Endothelial cell of umbilical vein (primary cell): ENCODE measurements around the gene RXFP1. TPM values are rescaled to one million over a fixed set of nuclear protein-coding genes. Genes with fewer than 3 reads are reported as not detected.
A peak's percentile ranks its signal among the peaks of the same experiment; 100 is the strongest.

Source experiments
- BruUV-seq: library from RNA; stranded (reverse); fragments of 400-500 nt; replicated peaks from 2 replicates; lab custom pipeline; 2021; lab: Mats Ljungman, UMichigan
- CTCF ChIA-PET: fragments of 300-600, 350-600 bp; sonication (Branson Sonifier 250); formaldehyde crosslinking; loops from one replicate; lab custom pipeline; 2021; ENCODE audit warnings: antibody characterized with exemption, inconsistent platforms; lab: Charles Lee
- POLR2A ChIA-PET: fragments of 300-600, 350-600 bp; sonication (Branson Sonifier 250); formaldehyde crosslinking; loops from one replicate; lab custom pipeline; 2021; ENCODE audit warnings: antibody characterized with exemption, inconsistent platforms; lab: Charles Lee
- DNase-seq: peaks from one replicate; pipeline ENCODE4 v3.0.0-alpha.2; 2011; ENCODE audit warnings: low read depth, low spot score
- FAIRE-seq: peaks from 2 replicates; lab custom pipeline; 2011; peaks lifted over from hg19 to GRCh38; lab: Jason Lieb, UNC
- H2AFZ ChIP-seq: 2 replicates; pipeline ENCODE4 v1.6.0; 2012; ENCODE audit warnings: low read depth, low read length, control low read depth, inconsistent platforms
- H3K27ac ChIP-seq: 2 replicates; pipeline ENCODE4 v1.5.1; 2011; ENCODE audit warnings: low read depth, mild to moderate bottlenecking, control low read depth, low read length, moderate library complexity; ENCODE audit not compliant: insufficient read depth
- H3K27me3 ChIP-seq, 2 experiments: 2 replicates each; pipeline versions ENCODE4 v1.6.0 to v1.6.1; 2011; ENCODE audit warnings: low read length in 2 of 2, mixed read lengths in 1 of 2; ENCODE audit not compliant: control insufficient read depth in 2 of 2, insufficient read depth in 2 of 2
- H3K36me3 ChIP-seq, 2 experiments: 2 replicates in 1 of 2; 3 replicates in 1 of 2; pipeline ENCODE4 v1.5.1; 2011; ENCODE audit warnings: low read length in 2 of 2, mild to moderate bottlenecking in 1 of 2, moderate library complexity in 1 of 2; ENCODE audit not compliant: control insufficient read depth in 2 of 2, insufficient read depth in 2 of 2; ENCODE audit errors: extremely low read depth in 1 of 2
- H3K4me1 ChIP-seq: 3 replicates; pipeline ENCODE4 v1.5.1; 2011; ENCODE audit warnings: mild to moderate bottlenecking, low read length; ENCODE audit not compliant: control insufficient read depth, insufficient read depth; ENCODE audit errors: extremely low read depth
- H3K4me2 ChIP-seq: 2 replicates; pipeline ENCODE4 v1.6.1; 2011; ENCODE audit warnings: low read length, control low read depth, mixed read lengths; ENCODE audit not compliant: insufficient read depth
- H3K4me3 ChIP-seq, 3 experiments: fragments of 200-600 bp in 1 of 3; sonication (generic), shearing (Covaris generic) in 1 of 3; replicated peaks in 1 of 3; 2 replicates each; pipeline ENCODE4 v1.5.1; 2011 to 2016; ENCODE audit warnings: control low read depth in 3 of 3, low read length in 3 of 3, mild to moderate bottlenecking in 2 of 3, inconsistent platforms in 1 of 3, low read depth in 1 of 3, moderate library complexity in 1 of 3; ENCODE audit not compliant: insufficient read depth in 1 of 3
- H3K79me2 ChIP-seq: 2 replicates; pipeline ENCODE4 v1.6.0; 2012; ENCODE audit warnings: low read length, inconsistent platforms; ENCODE audit not compliant: control insufficient read depth, insufficient read depth
- H3K9ac ChIP-seq: replicated peaks from 2 replicates; pipeline ENCODE3; 2011; ENCODE audit warnings: low read length, control low read depth; ENCODE audit not compliant: insufficient read depth; ENCODE audit errors: extremely low read depth
- H3K9me1 ChIP-seq: replicated peaks from 3 replicates; pipeline ENCODE4 v1.6.0; 2011; ENCODE audit warnings: mild to moderate bottlenecking, low read length; ENCODE audit not compliant: control insufficient read depth, insufficient read depth; ENCODE audit errors: extremely low read depth
- H3K9me3 ChIP-seq: replicated peaks from 2 replicates; pipeline ENCODE4 v1.5.1; 2012; ENCODE audit warnings: low read length, inconsistent platforms; ENCODE audit not compliant: control insufficient read depth, insufficient read depth
- H4K20me1 ChIP-seq: replicated peaks from 2 replicates; pipeline ENCODE3; 2011; ENCODE audit warnings: mild to moderate bottlenecking, low read length; ENCODE audit not compliant: control insufficient read depth, insufficient read depth; ENCODE audit errors: extremely low read depth
- EZH2 ChIP-seq: IDR thresholded peaks from 2 replicates; pipeline ENCODE4 v1.6.1; 2012; ENCODE audit warnings: borderline replicate concordance, low read depth, mild to moderate bottlenecking, moderate library complexity, low read length, inconsistent platforms; ENCODE audit not compliant: severe bottlenecking
- FOS ChIP-seq: IDR thresholded peaks from 2 replicates; pipeline ENCODE4 v1.6.1; 2011; ENCODE audit warnings: mild to moderate bottlenecking, low read length, moderate library complexity, borderline replicate concordance; ENCODE audit not compliant: insufficient read depth
- GATA2 ChIP-seq: IDR thresholded peaks from 2 replicates; pipeline ENCODE4 v1.7.0; 2011; ENCODE audit warnings: low read depth, mild to moderate bottlenecking, moderate library complexity, mixed read lengths, low read length; ENCODE audit not compliant: insufficient read length, insufficient read depth
- JUN ChIP-seq: IDR thresholded peaks from 2 replicates; pipeline ENCODE4 v1.6.1; 2011; ENCODE audit warnings: borderline replicate concordance, low read depth; ENCODE audit not compliant: insufficient read length, insufficient read depth
- MAX ChIP-seq: IDR thresholded peaks from 2 replicates; pipeline ENCODE4 v1.6.1; 2011; ENCODE audit not compliant: insufficient read depth, insufficient read length
- MYC ChIP-seq: IDR thresholded peaks from one replicate; pipeline ENCODE4 v1.6.1; 2011; ENCODE audit warnings: mild to moderate bottlenecking, low read depth, low read length
- POLR2A ChIP-seq: IDR thresholded peaks from 2 replicates; pipeline ENCODE4 v1.6.1; 2012; ENCODE audit warnings: low read depth, mild to moderate bottlenecking, control low read depth, low read length
- POLR2AphosphoS5 ChIP-seq: IDR thresholded peaks from 2 replicates; pipeline ENCODE4 v1.6.1; 2012; ENCODE audit warnings: low read depth, mild to moderate bottlenecking, control low read depth, low read length, moderate library complexity; ENCODE audit not compliant: insufficient read depth
- dilution Hi-C: fragments of 300-500 bp; cut with MboI; formaldehyde crosslinking; loops from one replicate; pipeline ENCODE4 v1.15.0; 2019; ENCODE audit warnings: low sequenced_read_pairs; ENCODE audit not compliant: extremely low pct_ligation_motif_present
- intact Hi-C: fragments of 100-400 bp; cut with micrococcal nuclease; formaldehyde crosslinking; loops from one replicate; pipeline ENCODE4 v1.10.0; 2022
- polyA plus RNA-seq, 4 experiments: library from polyadenylated mRNA; depleted of rRNA in 3 of 4; stranded (reverse) in 3 of 4; unstranded in 1 of 4; fragments of >200 nt; gene quantifications; 2 replicates each; pipeline versions ENCODE4 v1.2.1 to v1.2.3, GENCODE V29; 2011 to 2012; ENCODE audit warnings: missing spikeins in 1 of 4
- total RNA-seq: library from RNA; stranded (reverse); gene quantifications from 2 replicates; pipeline ENCODE4 v1.2.3, GENCODE V29; 2021
- TF ChIP-seq, protein P1 (sequence below), 2 donors: IDR thresholded peaks; 1 replicate in 1 of 2; 2 replicates in 1 of 2; pipeline ENCODE4 v1.5.1; 2011; ENCODE audit warnings: low read length in 2 of 2, mild to moderate bottlenecking in 2 of 2, moderate library complexity in 2 of 2, control low read depth in 1 of 2, inconsistent platforms in 1 of 2, low read depth in 1 of 2; ENCODE audit not compliant: insufficient read depth in 1 of 2; ENCODE audit errors: extremely low read depth in 1 of 2

Gene RXFP1
- total and polyA plus RNA-seq, 2 donors (not counting 3 experiments of a cell fraction or from before 2014, with no cell fraction given) = not detected

- ChIA-PET POLR2A (no interaction called here), CTCF (no interaction called here)
- peaks cover 0 to 2% of the 10 kb centered on the region in 2 experiments for H3K27me3 ChIP-seq
- H3K9me1 ChIP-seq = no peaks in the 10 kb centered on the region
- no peaks in the 10 kb centered on the region for H3K79me2 ChIP-seq
- no peak overlapping the region for H3K4me3 ChIP-seq
- intact Hi-C loops = no loop called here
- H3K9me3 ChIP-seq = no peaks in the 10 kb centered on the region
- H3K27ac ChIP-seq = no peak overlapping the region
- no peak overlapping the region for H3K4me2 ChIP-seq
- dilution Hi-C loops = no loop called here
- peaks cover 2% of the 10 kb centered on the region for H3K4me1 ChIP-seq
- no peak for TF ChIP-seq POLR2AphosphoS5
- TF ChIP-seq JUN = no peak
- H2AFZ ChIP-seq = no peak overlapping the region
- DNase-seq (no peak), FAIRE-seq (no peak)
- BruUV-seq = no TSS peak
- no peaks in the 10 kb centered on the region for H4K20me1 ChIP-seq
- H3K36me3 ChIP-seq = no peaks in the 10 kb centered on the region
- H3K9ac ChIP-seq = no peak overlapping the region
Measured at GRCh38 chr4:158649111-158649680, 127.5 kb downstream of the RXFP1 start.

DNA sequence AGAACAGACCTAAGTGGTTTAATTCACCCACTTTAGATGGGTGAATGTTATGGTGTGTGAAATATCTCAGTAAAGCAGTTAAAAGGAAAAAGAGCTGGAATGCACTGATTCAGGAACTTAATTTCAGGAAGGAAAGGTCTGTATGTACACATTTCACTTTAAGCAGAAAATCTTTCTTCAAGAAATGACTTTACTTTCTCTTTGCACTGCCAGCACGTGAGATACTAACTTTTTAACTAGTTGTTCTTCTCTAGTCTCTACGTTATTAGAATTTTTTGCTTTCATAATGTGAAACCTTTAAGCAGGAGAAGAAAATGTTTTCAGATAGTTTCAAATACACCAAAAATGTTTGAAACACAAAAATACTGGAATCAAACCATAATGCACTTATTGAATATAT lies 131.2 kb downstream of the RXFP1 start:
- Histone ChIP-seq H3K4me1 (peaks cover 2% of the 10 kb centered on the region), H3K4me2 (peak overlapping the region; percentile 79), H4K20me1 (no peaks in the 10 kb centered on the region), H2AFZ (peak overlapping the region; percentile 95), H3K36me3 (no peaks in the 10 kb centered on the region), H3K4me3 (peak overlapping the region in 1 of 3 experiments; percentile 41), H3K9ac (peak overlapping the region; percentile 3), H3K9me1 (no peaks in the 10 kb centered on the region), H3K79me2 (no peaks in the 10 kb centered on the region), H3K27me3 (no peaks in the 10 kb centered on the region), H3K9me3 (no peaks in the 10 kb centered on the region), H3K27ac (no peak overlapping the region)
- intact Hi-C loops = no loop called here
- FAIRE-seq (no peak), DNase-seq (peak; percentile 43)
- CTCF ChIA-PET = interaction anchor here (2.7 kb wide), 1 partner anchor 10 kb away, joined by 6 read pairs; no protein-coding TSS in a partner anchor
- no TSS peak for BruUV-seq
- dilution Hi-C loops = no loop called here
- TF ChIP-seq POLR2AphosphoS5 (no peak), MAX (no peak), POLR2A (no peak), MYC (no peak), GATA2 (no peak), EZH2 (no peak), JUN (no peak), FOS (no peak)
- TF ChIP-seq, protein P1, sequence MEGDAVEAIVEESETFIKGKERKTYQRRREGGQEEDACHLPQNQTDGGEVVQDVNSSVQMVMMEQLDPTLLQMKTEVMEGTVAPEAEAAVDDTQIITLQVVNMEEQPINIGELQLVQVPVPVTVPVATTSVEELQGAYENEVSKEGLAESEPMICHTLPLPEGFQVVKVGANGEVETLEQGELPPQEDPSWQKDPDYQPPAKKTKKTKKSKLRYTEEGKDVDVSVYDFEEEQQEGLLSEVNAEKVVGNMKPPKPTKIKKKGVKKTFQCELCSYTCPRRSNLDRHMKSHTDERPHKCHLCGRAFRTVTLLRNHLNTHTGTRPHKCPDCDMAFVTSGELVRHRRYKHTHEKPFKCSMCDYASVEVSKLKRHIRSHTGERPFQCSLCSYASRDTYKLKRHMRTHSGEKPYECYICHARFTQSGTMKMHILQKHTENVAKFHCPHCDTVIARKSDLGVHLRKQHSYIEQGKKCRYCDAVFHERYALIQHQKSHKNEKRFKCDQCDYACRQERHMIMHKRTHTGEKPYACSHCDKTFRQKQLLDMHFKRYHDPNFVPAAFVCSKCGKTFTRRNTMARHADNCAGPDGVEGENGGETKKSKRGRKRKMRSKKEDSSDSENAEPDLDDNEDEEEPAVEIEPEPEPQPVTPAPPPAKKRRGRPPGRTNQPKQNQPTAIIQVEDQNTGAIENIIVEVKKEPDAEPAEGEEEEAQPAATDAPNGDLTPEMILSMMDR (IDR thresholded peaks at IDR 0.05; ENCODE audit: extremely low read depth in 1 of 2, insufficient read depth in 1 of 2, low read depth in 1 of 2, low read length in 2 of 2) = no peak
- POLR2A ChIA-PET = no interaction called here
